OCI-LY3 (cell line): ENCODE measurements around the gene SBK1.
"Not testable (repeated sequence)": the region's sequence is repeated elsewhere in the genome, so short reads cannot be mapped to it uniquely, and the experiment has no call there.

Experiments
- H2AFZ ChIP-seq: fragments of 200-600, 300-600 bp; shearing (Covaris generic); 2 replicates; pipeline ENCODE4 v1.6.0; 2014; ENCODE audit warnings: antibody characterized with exemption, low read depth, low read length
- H3K27ac ChIP-seq: fragments of 200-600, 300-600 bp; sonication (generic); 2 replicates; pipeline ENCODE4 v1.5.1; 2014; ENCODE audit warnings: mild to moderate bottlenecking, low read length, moderate library complexity, mixed read lengths
- H3K27me3 ChIP-seq: fragments of 200-600, 300-600 bp; sonication (generic); 2 replicates; pipeline ENCODE4 v1.6.1; 2014; ENCODE audit warnings: low read depth, low read length, mixed read lengths
- H3K36me3 ChIP-seq: fragments of 200-600, 300-600 bp; sonication (generic); replicated peaks from 2 replicates; pipeline ENCODE3; 2014; ENCODE audit warnings: low read depth, low read length, mixed read lengths
- H3K4me1 ChIP-seq: fragments of 300-600, 200-600 bp; sonication (generic); 2 replicates; pipeline ENCODE4 v1.6.1; 2014; ENCODE audit warnings: low read length, mixed read lengths
- H3K4me2 ChIP-seq: fragments of 200-600, 300-600 bp; sonication (generic); 2 replicates; pipeline ENCODE4 v1.6.1; 2014; ENCODE audit warnings: low read length, mixed read lengths
- H3K4me3 ChIP-seq: fragments of 300-600, 200-600 bp; sonication (generic); 2 replicates; pipeline ENCODE4 v1.5.1; 2014; ENCODE audit warnings: antibody characterized with exemption, mild to moderate bottlenecking, low read length, moderate library complexity
- H3K79me2 ChIP-seq: fragments of 300-600, 200-600 bp; shearing (Covaris generic); 2 replicates; pipeline ENCODE4 v1.6.1; 2014; ENCODE audit warnings: mild to moderate bottlenecking, low read length, mixed read lengths
- H3K9ac ChIP-seq: fragments of 300-600, 200-600 bp; shearing (Covaris generic); 2 replicates; pipeline ENCODE4 v1.6.0; 2014; ENCODE audit warnings: mild to moderate bottlenecking, low read length, moderate library complexity
- H3K9me3 ChIP-seq: fragments of 200-600, 300-600 bp; shearing (Covaris generic); 2 replicates; pipeline ENCODE4 v1.6.1; 2014; ENCODE audit warnings: low read length, mixed read lengths; ENCODE audit not compliant: insufficient read depth
- H4K20me1 ChIP-seq: fragments of 200-600, 300-600 bp; sonication (generic); 2 replicates; pipeline ENCODE4 v1.6.1; 2016; ENCODE audit warnings: low read length, mixed read lengths; ENCODE audit not compliant: insufficient read depth

Gene SBK1

GRCh38 chr16:28363408-28363807 is 71.1 kb downstream of the SBK1 start, which contains the start of gene NPIPB6:
Gene NPIPB6 (minus strand): TSS chr16:28363508. CDS start chr16:28362822, 686 bp downstream.
- peak within 1 kb of the TSS; percentile 45; the same call in 1 of the 2 replicates for H3K4me2 ChIP-seq
- H3K79me2 ChIP-seq, H2AFZ ChIP-seq, H3K4me3 ChIP-seq, H3K27me3 ChIP-seq, H3K36me3 ChIP-seq, H3K9me3 ChIP-seq, H3K4me1 ChIP-seq, H4K20me1 ChIP-seq: not testable (repeated sequence)
- peak within 1 kb of the TSS; percentile 39; the same call in 1 of the 2 replicates for H3K9ac ChIP-seq
- H3K27ac ChIP-seq = peak within 1 kb of the TSS; percentile 67

DNA sequence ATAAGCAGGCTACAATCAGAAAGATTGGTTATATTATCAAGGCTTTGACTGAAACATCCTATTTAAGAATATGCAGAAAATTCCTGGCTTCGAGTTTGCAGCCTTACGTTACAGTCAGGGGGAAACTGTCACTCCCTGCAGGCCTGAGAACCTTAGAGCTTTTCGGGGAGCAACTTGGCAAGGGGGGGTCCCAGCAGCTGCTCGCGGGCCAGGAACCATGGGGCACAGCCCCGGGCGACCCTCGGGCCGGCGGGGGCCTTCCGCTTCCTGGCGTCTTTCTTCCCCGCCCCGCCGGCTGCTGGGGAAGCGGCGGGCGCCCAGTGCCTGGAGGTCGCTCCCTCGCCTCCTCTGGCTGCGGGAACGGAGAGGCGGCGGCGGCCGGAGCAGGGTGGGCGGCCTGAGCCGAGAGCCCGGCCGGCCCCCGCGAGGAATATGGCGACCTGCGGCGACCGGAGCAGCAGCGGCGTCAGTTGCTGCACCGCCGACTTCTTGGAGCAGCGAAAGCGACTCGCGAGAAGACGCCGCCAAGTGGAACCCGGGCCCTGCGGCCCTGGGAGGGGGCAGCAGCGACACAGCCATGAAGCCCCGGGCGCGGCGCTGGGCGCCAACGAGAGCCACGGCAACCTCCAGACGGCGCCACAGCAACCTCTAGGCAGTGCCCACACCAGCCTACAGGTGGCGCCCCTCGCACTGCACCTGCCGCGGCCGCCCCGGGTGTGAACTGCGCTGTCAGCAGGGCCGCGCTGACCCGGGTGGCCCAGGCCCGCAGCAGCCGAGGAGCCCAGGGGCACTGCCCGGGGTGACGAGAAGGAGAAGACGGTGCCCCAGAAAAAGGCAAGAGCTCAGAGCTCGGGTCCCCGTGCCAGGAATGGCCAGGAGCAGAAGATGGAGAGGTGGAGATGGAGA is 72.2 kb downstream of the SBK1 start:
- not testable (repeated sequence) for H3K4me2 ChIP-seq, H3K4me3 ChIP-seq

DNA sequence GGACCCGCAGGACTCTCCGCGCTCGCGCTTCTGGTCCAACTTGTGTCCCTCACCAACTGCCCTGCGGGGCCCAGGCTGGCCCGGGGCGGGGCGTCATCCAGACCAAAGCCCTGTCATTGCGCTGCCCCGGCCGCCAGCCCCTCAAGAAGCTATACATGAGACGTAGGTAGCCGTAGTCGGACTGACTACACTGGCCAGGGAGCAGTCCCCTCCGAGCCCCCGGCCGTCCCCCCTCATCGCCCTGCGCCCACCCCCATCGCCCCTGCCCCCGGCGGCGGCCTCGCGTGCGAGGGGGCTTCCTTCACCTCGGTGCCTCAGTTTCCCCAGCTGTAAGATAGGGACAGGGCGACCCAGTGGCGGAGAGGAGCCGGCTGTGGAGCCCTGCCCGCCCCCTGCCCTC is 75.6 kb downstream of the SBK1 start:
- not testable (repeated sequence) for H2AFZ ChIP-seq, H3K79me2 ChIP-seq, H3K4me3 ChIP-seq, H3K27me3 ChIP-seq, H3K27ac ChIP-seq, H3K9me3 ChIP-seq, H3K36me3 ChIP-seq, H3K9ac ChIP-seq, H4K20me1 ChIP-seq, H3K4me1 ChIP-seq, H3K4me2 ChIP-seq

More for the DNA sequence above, 72.2 kb downstream of the SBK1 start:
- not testable (repeated sequence) for H3K4me1 ChIP-seq, H3K27ac ChIP-seq, H4K20me1 ChIP-seq, H2AFZ ChIP-seq, H3K9ac ChIP-seq, H3K27me3 ChIP-seq, H3K9me3 ChIP-seq, H3K79me2 ChIP-seq, H3K36me3 ChIP-seq
